ENCODE results near the gene CCDC88C. TPM values are rescaled to one million over a fixed set of nuclear protein-coding genes. Genes with fewer than 3 reads are reported as not detected.

Gene CCDC88C
- polyA plus RNA-seq, 6 donors from 2014 or later, result 13.5 to 35.0 (median 15.8) TPM

DNA sequence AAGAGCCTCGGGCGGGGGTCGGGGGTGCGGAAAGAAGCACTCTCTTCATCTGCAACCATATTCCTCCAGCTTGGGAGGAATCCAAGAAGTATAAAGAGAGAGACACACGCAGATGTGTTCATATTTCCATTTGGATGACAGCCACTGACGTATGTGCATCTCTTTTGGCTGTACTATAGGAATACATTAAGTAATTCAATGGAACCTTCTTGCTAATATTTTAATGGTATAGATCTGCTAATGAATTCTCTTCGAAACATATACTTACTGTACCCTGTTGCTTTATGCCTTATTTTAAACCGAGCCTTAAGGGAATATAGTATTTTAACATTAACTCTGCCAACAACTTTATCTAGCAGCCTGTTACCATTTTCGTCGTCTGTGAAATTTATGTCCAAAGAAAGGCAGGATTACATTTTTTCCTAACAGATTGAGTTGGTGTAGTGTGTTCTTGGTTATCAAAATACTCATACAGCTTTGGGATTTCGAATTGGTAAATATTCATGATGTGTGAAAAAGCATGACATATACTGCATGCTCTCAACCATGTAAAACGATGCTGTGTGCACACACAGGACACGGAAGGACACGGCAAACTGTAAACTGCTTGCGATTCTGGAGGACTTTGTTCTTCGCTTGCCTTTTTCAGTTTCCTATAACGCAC, 84.5 kb downstream of the CCDC88C start:
- Mint-ChIP-seq H3K27ac (peak overlapping the region in 4 of 6 donors; percentile 22 to 99 (median 53)), H3K36me3 (peaks cover 0 to 17% of the 10 kb centered on the region in 2 donors), H3K27me3 (no peaks in the 10 kb centered on the region), H3K9me3 (no peaks in the 10 kb centered on the region), H3K4me3 (peak overlapping the region in 1 of 8 donors; percentile 24), H3K4me1 (peaks cover 47 to 68% (median 66%) of the 10 kb centered on the region in 3 donors)
- no peak for ATAC-seq (ENCODE audit: low read depth in 2 of 2)
- DNase-seq, result no peak

DNA sequence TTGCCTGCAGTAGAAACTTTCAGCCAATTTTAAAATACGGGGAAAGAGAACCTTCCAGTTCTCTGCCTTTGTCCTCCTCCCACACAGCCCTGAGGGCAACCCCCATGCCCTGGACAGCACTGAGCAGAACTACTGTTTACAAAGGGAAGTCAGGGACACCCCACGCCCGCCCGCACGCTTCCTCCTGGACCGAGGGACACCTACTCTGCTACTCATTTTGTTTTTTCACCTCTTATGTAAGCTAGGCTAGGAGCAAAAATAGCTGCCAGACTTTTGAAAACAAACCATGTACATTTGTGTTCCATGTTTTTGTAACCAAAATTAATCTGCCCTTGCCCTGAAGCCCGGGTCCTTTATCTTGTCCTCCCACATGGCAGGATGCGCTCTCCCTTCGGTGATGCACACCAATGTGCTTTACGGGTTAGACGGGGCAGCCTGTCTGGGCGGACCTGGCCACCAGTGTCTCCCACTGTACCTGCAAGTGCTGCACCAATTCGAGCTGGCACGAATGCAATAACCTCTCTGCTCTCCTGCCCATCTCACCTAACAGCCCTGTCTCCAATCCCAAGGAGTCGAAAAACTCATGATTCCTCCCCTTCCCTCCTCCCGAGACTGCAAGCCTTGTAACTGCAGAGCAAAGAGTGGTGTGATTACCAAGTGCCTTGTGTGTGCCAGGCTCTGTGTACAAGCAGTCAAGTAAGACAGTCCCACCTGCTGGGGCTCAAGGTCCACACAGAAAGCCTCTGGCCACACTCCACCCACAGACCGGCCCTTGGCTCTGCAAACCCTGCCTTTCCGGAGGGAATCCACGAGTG, 85.2 kb downstream of the CCDC88C start:
- H3K27me3 Mint-ChIP-seq, result no peaks in the 10 kb centered on the region
- H3K27ac Mint-ChIP-seq, result peak overlapping the region; percentile 37 to 99 (median 84)
- H3K4me3 Mint-ChIP-seq, result peak overlapping the region in 5 of 8 donors; percentile 12 to 74 (median 47)
- no peaks in the 10 kb centered on the region for H3K9me3 Mint-ChIP-seq
- H3K4me1 Mint-ChIP-seq, result peaks cover 53 to 72% (median 71%) of the 10 kb centered on the region in 3 donors
- no peak for DNase-seq
- no peak for ATAC-seq (ENCODE audit: low read depth in 2 of 2)
- peaks cover 0 to 17% of the 10 kb centered on the region in 2 donors for H3K36me3 Mint-ChIP-seq

DNA sequence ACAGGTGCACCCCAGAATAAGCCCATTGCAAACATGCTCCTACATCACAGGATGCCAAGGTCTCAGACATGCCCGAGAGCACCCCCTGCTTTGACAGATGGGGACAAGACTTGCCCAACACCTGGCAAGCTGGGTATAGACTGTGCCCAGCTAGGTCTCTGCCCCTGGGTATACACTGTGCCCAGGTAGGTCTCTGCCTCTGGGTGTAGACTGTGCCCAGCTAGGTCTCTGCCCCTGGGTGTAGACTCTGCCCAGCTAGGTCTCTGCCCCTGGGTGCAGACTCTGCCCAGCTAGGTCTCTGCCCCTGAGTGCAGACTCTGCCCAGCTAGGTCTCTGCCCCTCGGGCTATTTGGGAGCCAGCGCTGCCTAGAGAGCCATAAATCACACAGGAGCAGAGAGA, 85.9 kb downstream of the CCDC88C start:
- Mint-ChIP-seq H3K27me3 (no peaks in the 10 kb centered on the region), H3K9me3 (no peaks in the 10 kb centered on the region), H3K36me3 (peaks cover 5 to 17% of the 10 kb centered on the region in 2 donors), H3K4me3 (peak overlapping the region in 3 of 8 donors; percentile 10 to 33 (median 24)), H3K4me1 (peaks cover 53 to 78% (median 78%) of the 10 kb centered on the region in 3 donors), H3K27ac (peak overlapping the region in 4 of 6 donors; percentile 37 to 99 (median 94))
- no peak for DNase-seq
- peak in 1 of 2 donors; percentile 28 for ATAC-seq (ENCODE audit: low read depth in 2 of 2)

DNA sequence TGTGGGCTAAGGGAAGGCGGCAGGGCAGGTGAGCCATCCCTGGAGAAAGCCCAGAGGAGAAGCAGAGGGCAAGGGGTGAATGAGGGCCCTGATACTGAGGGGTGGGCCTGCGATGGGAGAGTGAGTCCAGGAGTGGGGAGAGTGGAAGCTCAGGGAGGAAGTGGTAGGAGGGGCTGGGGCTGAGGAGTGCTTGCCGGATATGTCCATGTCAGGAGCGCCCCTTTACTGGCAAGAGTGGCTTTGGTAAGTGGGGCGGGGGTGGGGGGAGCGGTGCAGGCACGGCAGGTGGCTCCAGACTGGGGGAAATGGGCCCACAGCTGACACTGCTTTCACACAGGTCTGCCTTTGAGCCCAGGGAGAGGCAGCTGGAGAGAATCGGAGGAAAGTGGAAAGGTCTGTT, 86.8 kb downstream of the CCDC88C start:
- DNase-seq (no peak), ATAC-seq (ENCODE audit: low read depth in 2 of 2) (peak; percentile 46 to 49)
- H3K9me3 Mint-ChIP-seq, result no peaks in the 10 kb centered on the region
- peak overlapping the region; percentile 40 to 99 (median 94) for H3K27ac Mint-ChIP-seq
- H3K4me3 Mint-ChIP-seq, result peak overlapping the region in 5 of 8 donors; percentile 33 to 69 (median 56)
- no peaks in the 10 kb centered on the region for H3K27me3 Mint-ChIP-seq
- H3K36me3 Mint-ChIP-seq, result peaks cover 5 to 20% of the 10 kb centered on the region in 2 donors
- H3K4me1 Mint-ChIP-seq, result peaks cover 57 to 85% (median 83%) of the 10 kb centered on the region in 3 donors

DNA sequence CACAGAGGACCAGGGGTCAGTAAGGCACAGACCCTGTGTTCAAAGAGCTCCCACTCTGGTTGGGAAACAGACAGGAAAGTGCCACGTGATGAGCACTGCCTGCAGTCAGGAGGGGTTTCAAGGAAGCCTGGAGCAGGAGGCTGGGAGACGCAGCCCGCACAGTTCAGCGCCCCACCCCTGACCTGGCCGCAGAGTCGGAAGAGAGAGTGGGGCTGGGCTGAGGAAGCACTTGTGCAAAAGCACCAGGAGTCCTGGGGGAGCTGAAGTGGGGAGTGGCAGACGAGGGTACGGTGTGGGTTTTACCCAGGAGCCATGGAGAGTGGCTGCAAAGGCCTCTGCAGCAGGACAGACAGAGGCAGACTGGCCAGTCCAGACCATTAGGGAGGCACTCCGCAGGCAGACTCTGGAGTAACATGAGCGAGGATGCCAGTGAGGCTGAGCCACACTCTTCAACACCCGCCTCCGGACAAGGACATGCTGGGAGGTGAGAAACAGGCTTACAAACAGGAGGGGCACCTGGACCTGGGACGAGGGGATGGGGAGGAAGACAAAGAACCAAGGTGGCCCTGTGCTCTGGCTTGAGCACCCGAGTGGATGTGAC, 87.4 kb downstream of the CCDC88C start:
- H3K4me3 Mint-ChIP-seq, result peak overlapping the region in 4 of 8 donors; percentile 15 to 66 (median 48)
- H3K27ac Mint-ChIP-seq, result peak overlapping the region in 5 of 6 donors; percentile 88 to 99 (median 96)
- ATAC-seq (ENCODE audit: low read depth in 2 of 2), result no peak
- no peaks in the 10 kb centered on the region for H3K9me3 Mint-ChIP-seq
- no peak for DNase-seq
- peaks cover 56 to 85% (median 84%) of the 10 kb centered on the region in 3 donors for H3K4me1 Mint-ChIP-seq
- peaks cover 5 to 18% of the 10 kb centered on the region in 2 donors for H3K36me3 Mint-ChIP-seq
- H3K27me3 Mint-ChIP-seq, result no peaks in the 10 kb centered on the region

DNA sequence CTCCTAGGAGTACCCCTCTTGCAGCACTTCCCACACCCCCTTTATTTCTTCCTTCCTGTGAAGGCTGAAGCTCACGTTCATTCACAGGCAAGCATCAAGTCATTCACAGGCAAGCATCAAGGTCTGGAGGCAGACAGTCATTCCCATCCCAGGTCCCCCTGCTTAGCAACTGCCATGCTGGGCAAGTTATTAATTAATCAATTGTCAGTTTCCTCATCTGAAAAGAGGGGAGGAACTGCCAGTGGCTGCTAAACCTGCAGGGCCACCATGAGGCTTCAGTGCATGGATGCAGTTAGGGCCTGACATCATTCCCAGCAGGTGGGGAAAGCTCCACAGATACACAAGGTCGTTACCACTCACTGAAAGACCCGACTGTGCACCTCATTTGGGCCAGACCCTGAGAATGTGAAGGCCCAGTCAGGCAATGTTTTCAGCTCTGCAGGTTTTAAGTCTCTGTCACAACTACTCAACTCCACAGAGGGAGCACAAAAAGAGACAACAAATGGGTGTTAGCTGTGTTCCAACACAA, 88.1 kb downstream of the CCDC88C start:
- Mint-ChIP-seq H3K27me3 (no peaks in the 10 kb centered on the region), H3K27ac (peak overlapping the region; percentile 82 to 99 (median 88)), H3K9me3 (no peaks in the 10 kb centered on the region), H3K4me3 (peak overlapping the region in 1 of 8 donors; percentile 22), H3K36me3 (peaks cover 5 to 17% of the 10 kb centered on the region in 2 donors), H3K4me1 (peaks cover 59 to 85% (median 84%) of the 10 kb centered on the region in 3 donors)
- ATAC-seq (ENCODE audit: low read depth in 2 of 2) (no peak), DNase-seq (no peak)

DNA sequence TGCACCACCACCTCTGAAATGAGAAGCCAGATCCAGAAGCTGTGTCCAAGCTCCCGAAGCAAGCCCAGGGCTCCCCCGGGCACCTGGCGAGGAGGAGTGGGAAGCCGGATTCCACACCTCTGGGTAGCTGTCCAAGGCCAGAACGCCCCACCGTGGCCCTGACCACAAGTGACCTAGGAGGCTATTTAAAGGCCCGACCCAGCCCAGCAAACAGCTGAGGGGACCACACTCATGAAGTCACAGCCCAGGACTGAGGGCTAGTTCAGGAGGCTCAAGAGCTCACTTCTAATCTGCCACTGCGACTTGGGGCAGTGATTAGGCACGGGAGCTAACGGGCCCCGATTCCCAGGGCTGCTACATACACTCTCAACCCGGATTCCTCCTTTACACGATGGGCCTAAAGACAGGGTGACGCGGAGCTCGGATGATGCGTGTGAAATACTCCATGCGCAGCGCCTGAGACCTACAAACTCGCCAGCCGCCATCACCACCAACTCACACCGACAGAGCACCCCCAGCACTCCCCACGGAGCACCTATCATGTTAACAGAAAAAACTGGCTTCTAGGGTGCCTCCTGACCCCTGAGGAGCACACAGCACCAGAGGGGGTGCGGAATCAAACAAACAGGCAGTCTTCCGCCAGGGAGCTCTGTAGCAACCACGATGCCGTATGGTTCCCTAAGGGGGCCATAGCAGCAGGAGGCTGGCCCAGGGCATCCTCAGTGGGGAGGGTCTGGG, 89.1 kb downstream of the CCDC88C start:
- H3K4me1 Mint-ChIP-seq, result peaks cover 64 to 85% (median 85%) of the 10 kb centered on the region in 3 donors
- no peaks in the 10 kb centered on the region for H3K27me3 Mint-ChIP-seq
- no peak overlapping the region for H3K4me3 Mint-ChIP-seq
- H3K36me3 Mint-ChIP-seq, result peaks cover 5 to 17% of the 10 kb centered on the region in 2 donors
- no peaks in the 10 kb centered on the region for H3K9me3 Mint-ChIP-seq
- ATAC-seq (ENCODE audit: low read depth in 2 of 2) (no peak), DNase-seq (no peak)
- peak overlapping the region; percentile 81 to 99 (median 88) for H3K27ac Mint-ChIP-seq

DNA sequence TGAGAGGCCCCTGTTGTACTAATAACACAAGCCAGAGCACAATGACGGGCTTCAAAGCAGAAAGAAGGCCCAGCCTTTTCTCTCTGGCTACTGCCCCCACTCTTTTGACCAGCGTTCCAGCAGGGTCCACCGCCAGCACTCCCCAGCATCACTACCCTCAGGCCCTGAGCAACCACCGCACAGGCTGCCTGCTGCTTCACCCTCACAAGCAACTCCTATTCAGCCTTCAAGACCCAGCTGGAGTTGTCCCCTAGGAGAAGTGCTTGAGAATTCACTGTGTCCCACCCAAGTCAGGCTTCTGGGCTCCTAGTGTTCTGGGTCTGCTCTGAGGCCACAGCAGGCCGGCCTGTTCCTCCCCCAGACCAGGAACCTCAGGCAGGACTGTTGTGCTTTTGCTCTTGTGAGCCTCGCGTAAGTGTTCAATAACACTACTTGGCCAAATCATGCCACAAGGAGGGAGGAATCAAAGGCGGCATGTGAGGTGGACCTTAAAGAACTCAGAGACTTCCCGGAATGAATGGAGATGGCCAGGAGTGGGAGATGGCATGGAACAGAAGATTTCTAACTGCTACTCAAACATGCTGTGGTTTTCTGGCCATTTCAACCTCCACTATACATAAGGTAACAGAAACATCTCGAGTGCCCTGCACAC, 89.8 kb downstream of the CCDC88C start:
- DNase-seq (no peak), ATAC-seq (ENCODE audit: low read depth in 2 of 2) (no peak)
- Mint-ChIP-seq H3K36me3 (peaks cover 5 to 16% of the 10 kb centered on the region in 2 donors), H3K4me1 (peaks cover 67 to 90% (median 85%) of the 10 kb centered on the region in 3 donors), H3K27me3 (no peaks in the 10 kb centered on the region), H3K9me3 (no peaks in the 10 kb centered on the region), H3K27ac (peak overlapping the region; percentile 81 to 100 (median 96)), H3K4me3 (no peak overlapping the region)

DNA sequence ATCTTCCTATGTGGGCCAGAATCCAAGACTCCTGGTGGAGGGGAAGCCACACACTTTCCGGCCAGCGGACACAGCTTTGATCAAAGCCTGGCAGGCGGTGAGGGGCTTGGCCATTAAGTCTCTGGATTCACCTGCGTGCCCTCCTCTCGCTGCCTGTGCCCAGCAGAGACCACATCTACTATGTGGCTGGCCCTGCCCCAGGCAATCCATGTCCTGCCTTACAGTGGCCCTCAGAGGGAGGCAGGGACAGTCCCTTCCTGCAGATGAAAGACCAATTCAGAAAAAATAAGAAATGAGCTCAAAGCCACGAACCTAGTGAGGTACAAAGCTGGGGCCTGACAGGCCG, 90.4 kb downstream of the CCDC88C start:
- Mint-ChIP-seq H3K27me3 (no peaks in the 10 kb centered on the region), H3K27ac (peak overlapping the region; percentile 86 to 100 (median 96)), H3K4me3 (no peak overlapping the region), H3K9me3 (no peaks in the 10 kb centered on the region), H3K4me1 (peaks cover 63 to 85% (median 84%) of the 10 kb centered on the region in 3 donors), H3K36me3 (peaks cover 5 to 10% of the 10 kb centered on the region in 2 donors)
- no peak for ATAC-seq (ENCODE audit: low read depth in 2 of 2)
- no peak for DNase-seq

DNA sequence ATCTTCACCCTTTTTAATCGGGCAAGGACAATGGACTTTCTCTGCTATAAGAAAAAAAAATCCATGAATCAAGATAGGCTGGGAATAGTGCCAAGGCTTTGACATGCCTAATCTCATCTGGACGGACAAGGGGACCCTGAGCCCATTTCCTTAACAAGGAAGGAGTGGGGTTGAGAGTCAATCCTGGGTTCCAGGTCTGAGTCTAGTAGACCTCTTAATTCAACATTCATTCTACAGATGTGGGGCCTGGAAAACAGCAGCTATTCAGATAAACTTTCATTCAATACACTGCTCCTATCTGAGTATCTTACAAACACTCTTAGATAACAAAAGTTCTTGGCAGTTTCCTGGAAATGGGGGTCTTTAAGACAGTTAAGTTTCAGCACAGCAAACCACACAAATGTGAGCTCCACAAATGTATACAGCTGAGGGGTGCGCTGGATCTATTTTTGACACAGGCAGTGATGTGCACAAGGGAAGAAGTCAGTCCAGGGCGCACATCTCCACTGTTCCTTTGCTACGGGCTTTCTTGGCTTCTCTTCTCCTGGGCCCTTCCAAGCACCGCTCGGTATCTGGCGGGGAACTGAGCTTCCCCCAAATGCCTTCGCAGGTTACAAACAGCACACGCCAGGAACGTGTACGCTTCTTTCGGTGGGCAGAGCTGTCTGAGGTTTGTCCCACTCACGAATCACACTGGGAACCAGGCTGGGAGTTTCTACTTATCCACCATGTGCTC, 90.9 kb downstream of the CCDC88C start:
- no peaks in the 10 kb centered on the region for H3K9me3 Mint-ChIP-seq
- peaks cover 64 to 85% (median 84%) of the 10 kb centered on the region in 3 donors for H3K4me1 Mint-ChIP-seq
- no peak for ATAC-seq (ENCODE audit: low read depth in 2 of 2)
- H3K36me3 Mint-ChIP-seq, result peaks cover 5 to 10% of the 10 kb centered on the region in 2 donors
- H3K27me3 Mint-ChIP-seq, result no peaks in the 10 kb centered on the region
- DNase-seq, result no peak
- peak overlapping the region in 1 of 8 donors; percentile 29 for H3K4me3 Mint-ChIP-seq
- H3K27ac Mint-ChIP-seq, result peak overlapping the region; percentile 88 to 100 (median 99)

DNA sequence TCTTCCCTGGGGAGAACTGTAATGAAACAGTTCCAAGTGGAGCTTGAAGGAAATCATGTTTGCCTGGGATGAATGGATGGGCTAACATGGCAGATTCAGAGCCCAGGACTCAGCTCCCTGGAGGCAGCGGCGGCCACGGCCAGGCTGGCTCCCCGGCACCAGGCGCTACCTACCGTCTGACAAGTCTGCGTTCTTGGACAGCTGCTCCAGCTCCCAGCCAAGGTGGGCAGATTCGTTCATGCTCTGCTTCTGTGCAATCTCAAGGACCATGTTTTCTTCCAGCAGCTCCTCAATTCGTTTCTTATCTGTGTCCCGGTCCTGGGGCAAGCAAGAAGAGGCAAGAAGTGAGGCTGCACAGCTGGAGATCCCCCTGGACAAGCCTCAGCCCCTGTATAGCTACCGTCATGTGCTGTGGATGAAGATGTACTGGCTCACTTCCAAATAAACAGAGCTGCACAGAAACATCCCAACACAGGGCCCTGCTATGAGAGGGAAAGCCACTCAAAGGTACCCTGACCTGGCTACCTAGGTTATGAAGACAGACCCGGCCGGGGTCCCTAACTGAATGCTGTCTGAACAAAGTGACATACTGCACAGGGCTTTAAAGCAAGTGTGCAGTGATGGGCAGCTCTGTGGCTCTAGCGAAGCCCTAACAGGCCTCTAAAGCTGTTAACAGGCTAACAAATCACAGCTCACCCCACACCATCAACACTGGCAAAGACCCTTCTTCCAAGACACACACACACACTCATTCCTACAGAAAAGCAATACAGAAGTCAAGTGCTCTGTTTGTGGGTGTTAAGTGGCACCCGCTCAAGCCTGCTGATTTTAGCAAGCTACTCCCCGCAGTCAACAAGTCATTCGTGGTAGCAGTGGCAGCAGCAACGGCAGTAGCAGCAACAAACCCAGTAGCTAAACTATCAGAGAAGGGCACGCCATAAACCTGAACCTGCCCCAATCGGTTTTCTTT, 92.7 kb downstream of the CCDC88C start:
- ATAC-seq (ENCODE audit: low read depth in 2 of 2) (no peak), DNase-seq (no peak)
- H3K36me3 Mint-ChIP-seq, result peaks cover 5 to 10% of the 10 kb centered on the region in 2 donors
- H3K27me3 Mint-ChIP-seq, result no peaks in the 10 kb centered on the region
- peaks cover 53 to 74% (median 69%) of the 10 kb centered on the region in 3 donors for H3K4me1 Mint-ChIP-seq
- peak overlapping the region; percentile 83 to 95 (median 90) for H3K4me3 Mint-ChIP-seq
- no peaks in the 10 kb centered on the region for H3K9me3 Mint-ChIP-seq
- peak overlapping the region; percentile 99 to 100 (median 99) for H3K27ac Mint-ChIP-seq
